Measurements from ENCODE around the gene GLS2.
"Not testable (repeated sequence)": the region's sequence is repeated elsewhere in the genome, so short reads cannot be mapped to it uniquely, and the experiment has no call there.

Gene GLS2

GRCh38 chr12:56490360-56490759, 2.4 kb upstream of the GLS2 start:
- DNase-seq (ENCODE audit: low read depth) = no peak

- no peak for DNase-seq (ENCODE audit: low read depth)
Measured at GRCh38 chr12:56487448-56488040, 417 bp downstream of the GLS2 start.

- DNase-seq (ENCODE audit: low read depth) = no peak
Measured at GRCh38 chr12:56486694-56487093, 1.3 kb downstream of the GLS2 start.

- DNase-seq (ENCODE audit: low read depth) = no peak
Measured at GRCh38 chr12:56484566-56484965, 3.4 kb downstream of the GLS2 start.

GRCh38 chr12:56479625-56480024, 8.3 kb downstream of the GLS2 start:
- DNase-seq (ENCODE audit: low read depth) = no peak

- DNase-seq (ENCODE audit: low read depth) = no peak
Measured at GRCh38 chr12:56477521-56478225, 10.3 kb downstream of the GLS2 start.

GRCh38 chr12:56476972-56477432, 11.0 kb downstream of the GLS2 start:
- no peak for DNase-seq (ENCODE audit: low read depth)

- no peak for DNase-seq (ENCODE audit: low read depth)
Measured at GRCh38 chr12:56476143-56476542, 11.8 kb downstream of the GLS2 start.

- no peak for DNase-seq (ENCODE audit: low read depth)
Measured at GRCh38 chr12:56474389-56474788, 13.6 kb downstream of the GLS2 start.

- DNase-seq (ENCODE audit: low read depth) = no peak
Measured at GRCh38 chr12:56469007-56469930, 18.7 kb downstream of the GLS2 start.

- peak; percentile 93 for DNase-seq (ENCODE audit: low read depth)
Measured at GRCh38 chr12:56468216-56469006, 19.6 kb downstream of the GLS2 start, which contains the start of gene SPRYD4. Gene SPRYD4 (plus strand): TSS chr12:56468578. CDS start chr12:56468592, 14 bp downstream.

GRCh38 chr12:56462565-56462964, 25.4 kb downstream of the GLS2 start:
- no peak for DNase-seq (ENCODE audit: low read depth)

GRCh38 chr12:56461235-56462159, 26.5 kb downstream of the GLS2 start:
- DNase-seq (ENCODE audit: low read depth) = no peak

GRCh38 chr12:56457817-56458216, 30.1 kb downstream of the GLS2 start:
- DNase-seq (ENCODE audit: low read depth) = no peak

- no peak for DNase-seq (ENCODE audit: low read depth)
Measured at GRCh38 chr12:56454557-56454956, 33.4 kb downstream of the GLS2 start, which contains the start of gene MIP. Gene MIP (minus strand): TSS chr12:56454657. CDS start chr12:56454613, 44 bp downstream.

GRCh38 chr12:56451147-56451546, 36.8 kb downstream of the GLS2 start:
- DNase-seq (ENCODE audit: low read depth) = no peak

GRCh38 chr12:56450241-56450640, 37.7 kb downstream of the GLS2 start:
- no peak for DNase-seq (ENCODE audit: low read depth)

GRCh38 chr12:56449622-56449984, 38.4 kb downstream of the GLS2 start:
- no peak for DNase-seq (ENCODE audit: low read depth)

GRCh38 chr12:56448860-56449621, 38.9 kb downstream of the GLS2 start, which contains the start of gene TIMELESS:
Gene TIMELESS (minus strand): TSS chr12:56449426. CDS start chr12:56434170, 15,256 bp downstream.
- DNase-seq (ENCODE audit: low read depth) = peak; percentile 79

- DNase-seq (ENCODE audit: low read depth) = not testable (repeated sequence)
Measured at GRCh38 chr12:56443208-56443607, 44.8 kb downstream of the GLS2 start.
